Neural cell (in vitro differentiated cells): ENCODE measurements around the gene APBB2. TPM values are rescaled to one million over a fixed set of nuclear protein-coding genes. Genes with fewer than 3 reads are reported as not detected.

ENCODE experiments used
- H2AFZ ChIP-seq: fragments of 200-600, 300-800 bp; sonication (generic), shearing (Covaris generic); 2 replicates; pipeline ENCODE4 v1.6.0; 2014; ENCODE audit warnings: low read depth, mild to moderate bottlenecking, antibody characterized with exemption, low read length, moderate library complexity
- H3F3A ChIP-seq: fragments of 200-600 bp; shearing (Covaris generic); 2 replicates; pipeline ENCODE4 v1.6.1; 2016; ENCODE audit warnings: mild to moderate bottlenecking, moderate library complexity, mixed read lengths, antibody characterized with exemption, low read length; ENCODE audit not compliant: insufficient read depth, poor library complexity, severe bottlenecking
- H3K27ac ChIP-seq: fragments of 200-600, 300-800 bp; sonication (generic), shearing (Covaris generic); 2 replicates; pipeline ENCODE4 v1.5.1; 2014; ENCODE audit warnings: mild to moderate bottlenecking, low read length, moderate library complexity
- H3K27me3 ChIP-seq: fragments of 300-800, 200-600 bp; sonication (generic), shearing (Covaris generic); 2 replicates; pipeline ENCODE4 v1.6.0; 2014; ENCODE audit warnings: mild to moderate bottlenecking, low read depth, low read length, moderate library complexity; ENCODE audit not compliant: insufficient read depth
- H3K36me3 ChIP-seq: fragments of 300-800, 200-600 bp; sonication (generic), shearing (Covaris generic); 2 replicates; pipeline ENCODE4 v1.5.1; 2014; ENCODE audit warnings: mild to moderate bottlenecking, antibody characterized with exemption, low read length, moderate library complexity; ENCODE audit not compliant: insufficient read depth
- H3K4me2 ChIP-seq: fragments of 300-800, 200-600 bp; sonication (generic), shearing (Covaris generic); 2 replicates; pipeline ENCODE4 v1.6.0; 2014; ENCODE audit warnings: mild to moderate bottlenecking, low read length
- H3K4me3 ChIP-seq: fragments of 300-800, 200-600 bp; sonication (generic), shearing (Covaris generic); 2 replicates; pipeline ENCODE4 v1.5.1; 2014; ENCODE audit warnings: mild to moderate bottlenecking, low read length, moderate library complexity
- H3K79me2 ChIP-seq: fragments of 200-600 bp; shearing (Covaris generic); replicated peaks from 2 replicates; pipeline ENCODE4 v1.6.0; 2014; ENCODE audit warnings: mild to moderate bottlenecking, low read length, moderate library complexity; ENCODE audit not compliant: insufficient read depth
- H3K9ac ChIP-seq: fragments of 300-800, 200-600 bp; sonication (generic), shearing (Covaris generic); 2 replicates; pipeline ENCODE4 v1.6.1; 2016; ENCODE audit warnings: mild to moderate bottlenecking, low read length, mixed read lengths
- H3K9me2 ChIP-seq: fragments of 200-600 bp; shearing (Covaris generic); 2 replicates; pipeline ENCODE4 v1.6.1; 2016; ENCODE audit warnings: mild to moderate bottlenecking, low read length, mixed read lengths; ENCODE audit not compliant: insufficient read depth
- H3K9me3 ChIP-seq: fragments of 200-600, 300-800 bp; sonication (generic), shearing (Covaris generic); 2 replicates; pipeline ENCODE4 v1.6.1; 2016; ENCODE audit warnings: mild to moderate bottlenecking, mixed run types, low read length, moderate library complexity, mixed read lengths
- H4K20me1 ChIP-seq: fragments of 200-600 bp; shearing (Covaris generic); 2 replicates; pipeline ENCODE4 v1.6.1; 2016; ENCODE audit warnings: mild to moderate bottlenecking, mixed run types; ENCODE audit not compliant: insufficient read depth
- CTCF ChIP-seq: fragments of 450-650 bp; IDR thresholded peaks from 2 replicates; pipeline ENCODE4 v1.5.1; 2014; ENCODE audit warnings: antibody characterized with exemption, mild to moderate bottlenecking, moderate library complexity; ENCODE audit not compliant: poor library complexity, severe bottlenecking
- EP300 ChIP-seq: fragments of 450-650 bp; conservative IDR thresholded peaks from 2 replicates; pipeline ENCODE4 v1.6.1; 2014; ENCODE audit warnings: antibody characterized with exemption, mild to moderate bottlenecking, moderate library complexity; ENCODE audit not compliant: poor library complexity, severe bottlenecking
- EZH2 ChIP-seq: fragments of 200-600, 300-800 bp; shearing (Covaris generic), sonication (generic); IDR thresholded peaks from 2 replicates; pipeline ENCODE4 v1.6.1; 2014; ENCODE audit warnings: antibody characterized with exemption, low read length, borderline replicate concordance, mild to moderate bottlenecking; ENCODE audit not compliant: insufficient read depth, poor library complexity, severe bottlenecking
- MXI1 ChIP-seq: fragments of 450-650 bp; conservative IDR thresholded peaks from 2 replicates; pipeline ENCODE4 v1.6.1; 2014; ENCODE audit warnings: antibody characterized with exemption, mild to moderate bottlenecking; ENCODE audit not compliant: poor library complexity, severe bottlenecking
- POLR2AphosphoS5 ChIP-seq: IDR thresholded peaks from 2 replicates; pipeline ENCODE4 v1.6.1; 2012
- RAD21 ChIP-seq: fragments of 450-650 bp; conservative IDR thresholded peaks from 2 replicates; pipeline ENCODE4 v1.6.1; 2014; ENCODE audit warnings: antibody characterized with exemption, mild to moderate bottlenecking, moderate library complexity
- SMC3 ChIP-seq: fragments of 450-650 bp; conservative IDR thresholded peaks from 2 replicates; pipeline ENCODE4 v1.6.1; 2014; ENCODE audit warnings: antibody characterized with exemption, mild to moderate bottlenecking, moderate library complexity; ENCODE audit not compliant: poor library complexity
- TAF1 ChIP-seq: IDR thresholded peaks from 2 replicates; pipeline ENCODE4 v1.6.1; 2012; ENCODE audit warnings: low read depth
- polyA plus RNA-seq: library from polyadenylated mRNA; depleted of rRNA; stranded (reverse); fragments of >200 nt; gene quantifications from 2 replicates; pipeline ENCODE4 v1.2.3, GENCODE V29; 2014
- TF ChIP-seq, protein P1 (sequence below): IDR thresholded peaks from 2 replicates; pipeline ENCODE4 v1.6.1; 2012; ENCODE audit warnings: borderline replicate concordance

APBB2 gene
- polyA plus RNA-seq, 1 donor from 2014 or later: 41.9 TPM

- Histone ChIP-seq H3K79me2 (peaks cover 64% of the 10 kb centered on the region), H3K9ac (no peak overlapping the region), H3K27me3 (no peaks in the 10 kb centered on the region), H3F3A (no peaks in the 10 kb centered on the region), H2AFZ (no peak overlapping the region), H3K27ac (no peak overlapping the region), H3K4me3 (no peak overlapping the region), H3K9me2 (no peaks in the 10 kb centered on the region), H4K20me1 (no peaks in the 10 kb centered on the region), H3K9me3 (no peaks in the 10 kb centered on the region), H3K36me3 (no peaks in the 10 kb centered on the region), H3K4me2 (no peak overlapping the region)
- TF ChIP-seq RAD21 (no peak), MXI1 (no peak), EZH2 (no peak), TAF1 (no peak), EP300 (no peak), SMC3 (no peak), POLR2AphosphoS5 (no peak), CTCF (no peak)
- TF ChIP-seq, protein P1, sequence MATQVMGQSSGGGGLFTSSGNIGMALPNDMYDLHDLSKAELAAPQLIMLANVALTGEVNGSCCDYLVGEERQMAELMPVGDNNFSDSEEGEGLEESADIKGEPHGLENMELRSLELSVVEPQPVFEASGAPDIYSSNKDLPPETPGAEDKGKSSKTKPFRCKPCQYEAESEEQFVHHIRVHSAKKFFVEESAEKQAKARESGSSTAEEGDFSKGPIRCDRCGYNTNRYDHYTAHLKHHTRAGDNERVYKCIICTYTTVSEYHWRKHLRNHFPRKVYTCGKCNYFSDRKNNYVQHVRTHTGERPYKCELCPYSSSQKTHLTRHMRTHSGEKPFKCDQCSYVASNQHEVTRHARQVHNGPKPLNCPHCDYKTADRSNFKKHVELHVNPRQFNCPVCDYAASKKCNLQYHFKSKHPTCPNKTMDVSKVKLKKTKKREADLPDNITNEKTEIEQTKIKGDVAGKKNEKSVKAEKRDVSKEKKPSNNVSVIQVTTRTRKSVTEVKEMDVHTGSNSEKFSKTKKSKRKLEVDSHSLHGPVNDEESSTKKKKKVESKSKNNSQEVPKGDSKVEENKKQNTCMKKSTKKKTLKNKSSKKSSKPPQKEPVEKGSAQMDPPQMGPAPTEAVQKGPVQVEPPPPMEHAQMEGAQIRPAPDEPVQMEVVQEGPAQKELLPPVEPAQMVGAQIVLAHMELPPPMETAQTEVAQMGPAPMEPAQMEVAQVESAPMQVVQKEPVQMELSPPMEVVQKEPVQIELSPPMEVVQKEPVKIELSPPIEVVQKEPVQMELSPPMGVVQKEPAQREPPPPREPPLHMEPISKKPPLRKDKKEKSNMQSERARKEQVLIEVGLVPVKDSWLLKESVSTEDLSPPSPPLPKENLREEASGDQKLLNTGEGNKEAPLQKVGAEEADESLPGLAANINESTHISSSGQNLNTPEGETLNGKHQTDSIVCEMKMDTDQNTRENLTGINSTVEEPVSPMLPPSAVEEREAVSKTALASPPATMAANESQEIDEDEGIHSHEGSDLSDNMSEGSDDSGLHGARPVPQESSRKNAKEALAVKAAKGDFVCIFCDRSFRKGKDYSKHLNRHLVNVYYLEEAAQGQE: no peak
These were observed 365.4 kb downstream of the APBB2 start for GRCh38 chr4:40848940-40849339.

- Histone ChIP-seq H3K36me3 (no peaks in the 10 kb centered on the region), H3K27ac (no peak overlapping the region)
These were observed 366.1 kb downstream of the APBB2 start for GRCh38 chr4:40848251-40848650.

More at GRCh38 chr4:40848251-40848650, 366.1 kb downstream of the APBB2 start:
- no peak overlapping the region for H2AFZ ChIP-seq
- H3F3A ChIP-seq: no peaks in the 10 kb centered on the region
- no peaks in the 10 kb centered on the region for H4K20me1 ChIP-seq
- H3K27me3 ChIP-seq: no peaks in the 10 kb centered on the region
- no peak overlapping the region for H3K4me2 ChIP-seq
- no peak overlapping the region for H3K4me3 ChIP-seq
- TF ChIP-seq RAD21 (no peak), TAF1 (no peak), SMC3 (no peak), EP300 (no peak), EZH2 (no peak), POLR2AphosphoS5 (no peak), CTCF (no peak), MXI1 (no peak)
- TF ChIP-seq, protein P1: no peak
- peaks cover 65% of the 10 kb centered on the region for H3K79me2 ChIP-seq
- no peak overlapping the region for H3K9ac ChIP-seq
- no peaks in the 10 kb centered on the region for H3K9me3 ChIP-seq
- no peaks in the 10 kb centered on the region for H3K9me2 ChIP-seq
